Measurements from ENCODE around the gene ARHGAP20. TPM values are rescaled to one million over a fixed set of nuclear protein-coding genes. Genes with fewer than 3 reads are reported as not detected.

ARHGAP20 gene
- total and polyA plus RNA-seq, 12 donors, result 0.14 to 1.3 (median 0.32) TPM

- Histone ChIP-seq H3K36me3 (no peaks in the 10 kb centered on the region), H3K4me3 (no peak overlapping the region), H3K4me1 (no peaks in the 10 kb centered on the region), H3K27me3 (peaks cover 0 to 3% (median 0%) of the 10 kb centered on the region in 7 donors), H3K9me3 (peaks cover 0 to 10% (median 0%) of the 10 kb centered on the region in 11 donors), H3K27ac (no peak overlapping the region)
- TF ChIP-seq CTCF (IDR thresholded peaks at IDR 0.05), result no peak
- WGBS, 2 donors, result 78 to 83% methylated on average over 3 of the region's 3 CpGs
- DNase-seq (no peak), ATAC-seq (no peak)
- intact Hi-C loops (cut with DNase I), result no loop called here
These were observed 16.6 kb upstream of the ARHGAP20 start for GRCh38 chr11:110728883-110729282.

- peaks cover 0 to 3% (median 0%) of the 10 kb centered on the region in 7 donors for H3K27me3 ChIP-seq
- no peak for TF ChIP-seq CTCF (IDR thresholded peaks at IDR 0.05)
- no peak for DNase-seq
- no peak overlapping the region for H3K27ac ChIP-seq
- H3K36me3 ChIP-seq, result no peaks in the 10 kb centered on the region
- peaks cover 0 to 10% (median 0%) of the 10 kb centered on the region in 11 donors for H3K9me3 ChIP-seq
- H3K4me1 ChIP-seq, result no peaks in the 10 kb centered on the region
- ATAC-seq, result no peak
- no peak overlapping the region for H3K4me3 ChIP-seq
- intact Hi-C loops (cut with DNase I), result no loop called here
These were observed 16.2 kb upstream of the ARHGAP20 start for GRCh38 chr11:110728476-110728875.

GRCh38 chr11:110724358-110724757 is 12.1 kb upstream of the ARHGAP20 start:
- intact Hi-C loops (cut with DNase I), result no loop called here
- peaks cover 0 to 10% (median 0%) of the 10 kb centered on the region in 11 donors for H3K9me3 ChIP-seq
- no peak for TF ChIP-seq CTCF (IDR thresholded peaks at IDR 0.05)
- H3K36me3 ChIP-seq, result no peaks in the 10 kb centered on the region
- no peaks in the 10 kb centered on the region for H3K4me1 ChIP-seq
- 84 to 88% methylated on average over 2 of the region's 2 CpGs for WGBS, 2 donors
- peaks cover 0 to 3% (median 0%) of the 10 kb centered on the region in 7 donors for H3K27me3 ChIP-seq
- no peak overlapping the region for H3K27ac ChIP-seq
- no peak for DNase-seq
- no peak for ATAC-seq
- no peak overlapping the region for H3K4me3 ChIP-seq

DNA sequence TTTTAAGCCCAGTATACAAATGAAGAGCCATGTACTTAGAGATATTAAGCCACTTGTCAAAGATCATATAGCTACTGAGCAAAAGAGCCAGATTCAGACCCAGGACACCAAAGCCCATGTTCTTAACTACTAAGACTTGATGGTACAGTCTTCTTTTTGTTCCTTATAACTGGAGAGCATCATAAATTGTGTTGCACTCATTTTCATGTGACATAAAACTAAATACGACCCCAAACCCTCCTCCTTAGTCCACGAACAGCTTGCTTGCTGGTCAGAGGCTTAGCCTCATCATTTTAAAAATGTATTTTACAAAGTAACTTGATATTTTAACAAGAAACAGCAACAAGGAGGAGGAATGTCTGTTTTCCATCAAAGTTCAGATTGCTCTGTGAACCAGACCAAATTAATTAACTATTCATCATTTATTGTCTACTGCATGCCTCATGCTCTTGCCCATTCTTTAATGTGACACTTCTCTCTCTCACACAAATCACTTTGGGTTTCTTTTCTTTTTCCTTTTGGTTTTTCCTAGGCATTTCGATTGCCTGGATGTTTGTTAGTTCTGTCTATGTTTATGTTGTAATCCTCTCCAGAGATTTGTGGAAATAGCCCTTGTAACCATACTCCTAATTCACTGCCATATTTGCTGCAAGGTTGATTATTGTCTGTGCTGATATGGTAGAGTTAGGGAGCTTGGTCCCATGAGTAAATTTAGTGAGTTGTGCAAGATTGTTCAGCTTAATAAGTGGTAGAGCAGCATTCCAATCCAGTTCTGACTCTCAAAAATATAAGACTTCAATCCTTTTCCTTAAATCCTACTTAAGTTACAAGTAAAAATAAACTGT is 8.4 kb upstream of the ARHGAP20 start:
- TF ChIP-seq CTCF (IDR thresholded peaks at IDR 0.05), result no peak
- Histone ChIP-seq H3K27me3 (peaks cover 0 to 11% (median 0%) of the 10 kb centered on the region in 7 donors), H3K4me3 (no peak overlapping the region), H3K27ac (no peak overlapping the region), H3K36me3 (no peaks in the 10 kb centered on the region), H3K4me1 (no peaks in the 10 kb centered on the region), H3K9me3 (peaks cover 0 to under 1% (median 0%) of the 10 kb centered on the region in 11 donors)
- WGBS, 2 donors, result 52 to 63% methylated on average over 3 of the region's 3 CpGs
- intact Hi-C loops (cut with DNase I), result no loop called here
- no peak for ATAC-seq
- no peak for DNase-seq
